Measurements from ENCODE around the gene NXPE4.

NXPE4 gene

DNA sequence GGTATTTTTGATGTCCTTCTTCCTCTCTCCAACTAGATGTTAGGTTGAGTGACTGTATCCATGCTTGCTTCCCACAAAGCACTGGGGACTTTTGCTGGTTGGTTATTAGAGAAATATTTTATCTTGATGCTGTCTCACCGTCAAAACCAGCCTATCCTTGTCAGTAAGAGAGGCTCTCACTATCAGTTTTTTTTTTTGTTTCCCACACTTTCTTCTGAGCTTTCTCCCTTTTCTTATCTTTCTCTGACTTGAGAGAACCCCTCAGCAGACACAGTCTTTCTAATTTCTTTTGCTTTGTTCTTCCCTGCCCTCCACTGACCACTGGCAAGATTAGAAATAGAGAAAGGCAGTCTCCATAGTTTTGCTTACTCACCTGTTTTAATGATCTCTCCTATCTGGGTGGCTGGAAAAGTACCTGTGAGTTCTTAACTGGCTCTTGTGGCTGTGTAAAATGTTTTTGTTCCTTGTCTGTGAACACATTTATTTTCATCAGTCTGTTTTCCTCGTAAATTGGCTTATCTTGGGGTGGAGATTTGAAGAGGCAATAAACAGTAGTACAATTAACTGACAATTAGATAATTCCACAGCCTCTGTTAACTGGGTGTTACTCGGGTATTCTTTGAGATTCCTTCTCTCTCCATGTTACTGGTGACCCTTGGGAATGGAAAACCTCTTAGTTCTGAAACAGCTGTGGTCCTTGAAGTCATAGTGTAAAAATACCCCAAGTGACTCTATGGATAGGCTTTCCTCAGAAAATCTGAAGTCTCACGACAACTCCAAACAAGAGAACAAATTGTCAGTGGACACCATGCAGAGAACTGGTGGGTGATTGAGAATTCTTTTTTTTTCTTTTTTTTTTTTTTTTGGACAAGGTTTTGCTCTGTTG is 35.9 kb downstream of the NXPE4 start, which contains the start of gene NXPE1:
Gene NXPE1, minus strand, starts transcription at position 457 of the 886 bp plus-strand sequence. CDS start 8,680 bp downstream, outside the sequence.
- DNase-seq = no peak
- no peak for ATAC-seq

DNA sequence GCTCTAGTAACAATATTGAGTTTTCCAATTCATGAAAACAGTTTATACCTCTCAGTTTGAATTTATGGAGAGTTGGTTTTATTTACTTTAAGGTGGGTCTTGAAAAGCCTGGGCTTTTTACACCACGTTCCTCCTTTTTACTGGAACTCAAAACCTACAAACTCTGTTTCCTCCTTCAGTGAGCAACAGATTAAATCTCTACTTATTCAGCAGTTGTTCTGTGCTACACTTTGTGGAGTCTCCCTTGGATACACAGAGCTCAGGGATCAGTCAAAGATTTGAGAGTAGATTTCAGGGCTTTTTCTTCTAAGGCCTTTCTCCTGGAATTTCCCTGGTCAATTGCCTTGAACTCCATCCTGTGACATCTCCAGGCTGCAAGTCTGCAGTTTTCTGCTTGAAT is 39.5 kb downstream of the NXPE4 start:
- DNase-seq (no peak), ATAC-seq (no peak)

DNA sequence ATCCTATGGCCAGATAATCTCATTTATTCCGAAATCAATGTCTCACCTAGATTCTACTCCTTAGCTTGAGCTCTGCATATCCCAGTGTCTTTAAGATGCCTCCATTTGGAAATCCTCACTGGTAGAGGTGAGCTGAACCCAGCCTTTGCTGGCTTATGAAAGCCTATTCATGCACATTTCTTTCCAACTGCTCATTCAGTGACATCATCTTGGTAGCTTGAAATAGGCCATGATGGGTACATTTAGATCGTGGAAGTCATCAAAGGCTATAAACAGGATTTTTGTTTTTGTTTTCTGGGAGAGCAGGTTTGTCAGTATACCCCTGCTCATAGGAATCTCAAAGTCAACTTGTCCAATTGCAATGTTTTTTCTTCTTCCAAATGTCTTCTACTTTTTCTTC is 41.9 kb downstream of the NXPE4 start:
- no peak for ATAC-seq
- no peak for DNase-seq

DNA sequence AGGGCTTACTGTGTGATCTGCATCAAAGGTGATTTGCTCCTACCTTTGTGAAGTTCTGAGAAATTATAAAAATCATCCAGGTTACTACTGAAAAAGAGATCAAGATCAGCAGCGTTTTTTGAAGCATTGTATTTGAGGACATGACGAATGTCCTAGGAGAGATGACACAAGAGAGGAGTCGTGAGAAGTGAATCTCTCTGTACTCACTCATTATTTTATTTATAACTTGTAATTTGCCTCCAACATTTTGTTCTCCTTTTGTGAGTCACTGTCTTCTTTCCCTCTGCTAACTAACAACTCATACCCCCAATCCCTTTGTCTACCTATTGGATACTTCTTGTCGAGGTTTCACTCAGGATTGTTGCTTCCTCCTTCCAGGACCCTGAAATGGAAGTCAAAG is 44.5 kb downstream of the NXPE4 start:
- no peak for ATAC-seq
- DNase-seq = no peak

DNA sequence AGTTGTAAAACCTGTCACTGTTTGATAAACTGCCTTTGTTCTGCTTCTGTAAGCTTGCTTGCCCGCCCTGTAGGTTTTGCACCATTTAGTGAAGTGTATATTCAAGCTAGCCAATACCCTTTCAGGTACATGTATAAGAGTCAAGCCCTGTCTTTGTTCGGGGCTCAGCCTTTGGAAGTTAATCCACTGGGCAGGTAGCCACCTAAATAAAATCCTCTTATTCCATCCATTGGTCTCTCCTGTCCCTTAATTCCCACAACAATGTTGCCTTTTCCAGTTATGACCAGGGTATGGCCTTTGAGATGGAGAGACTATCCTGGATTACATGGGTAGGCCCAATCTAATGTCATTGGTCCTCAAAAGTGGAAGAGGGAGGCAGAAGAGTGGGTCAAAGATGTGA is 69.9 kb downstream of the NXPE4 start:
- DNase-seq = no peak
- ATAC-seq = no peak

DNA sequence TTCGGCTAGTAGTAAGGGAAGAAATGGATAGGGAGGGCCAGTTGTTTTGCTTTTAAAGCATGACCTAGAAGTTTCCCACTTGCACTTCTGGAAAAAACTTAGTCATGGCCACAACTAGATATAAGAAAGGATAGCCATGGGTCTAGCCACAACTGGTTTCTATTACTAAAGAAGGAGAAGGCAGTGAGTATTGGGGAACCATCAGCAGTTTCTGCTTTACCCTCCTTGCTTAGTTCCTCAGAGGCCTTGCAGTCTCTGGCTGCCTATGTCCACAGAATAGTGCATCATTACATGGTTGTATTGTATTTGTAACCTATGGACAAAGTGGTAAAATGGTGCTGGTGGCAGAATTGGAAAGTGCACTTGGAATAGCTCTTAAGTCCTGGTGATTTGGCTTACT is 71.5 kb downstream of the NXPE4 start:
- ATAC-seq (no peak), DNase-seq (no peak)

DNA sequence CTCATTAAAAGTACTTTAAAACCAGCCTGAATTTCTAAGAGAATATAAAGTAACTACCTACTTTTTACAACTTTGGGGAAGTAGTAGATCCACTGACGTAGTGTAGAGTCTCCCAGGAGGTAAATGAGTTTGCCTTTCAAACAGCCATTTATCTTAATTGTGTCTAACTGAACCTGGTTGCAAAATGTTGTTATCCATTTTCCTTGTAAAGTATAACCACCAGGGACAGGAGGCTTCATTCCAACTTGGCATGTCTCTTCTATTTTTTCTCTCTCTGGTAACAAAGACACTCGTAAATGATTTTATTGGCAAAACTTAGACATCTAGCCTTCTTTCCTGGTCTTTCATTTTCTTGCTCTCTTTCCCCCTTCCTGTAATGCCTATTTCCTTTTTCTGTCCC is 72.8 kb downstream of the NXPE4 start:
- DNase-seq = no peak
- ATAC-seq = no peak
